ENCODE data around the gene PDZRN3. TPM values are rescaled to one million over a fixed set of nuclear protein-coding genes. Genes with fewer than 3 reads are reported as not detected.

Gene PDZRN3
- total RNA-seq, 1 donor from 2014 or later, result 35.6 TPM

DNA sequence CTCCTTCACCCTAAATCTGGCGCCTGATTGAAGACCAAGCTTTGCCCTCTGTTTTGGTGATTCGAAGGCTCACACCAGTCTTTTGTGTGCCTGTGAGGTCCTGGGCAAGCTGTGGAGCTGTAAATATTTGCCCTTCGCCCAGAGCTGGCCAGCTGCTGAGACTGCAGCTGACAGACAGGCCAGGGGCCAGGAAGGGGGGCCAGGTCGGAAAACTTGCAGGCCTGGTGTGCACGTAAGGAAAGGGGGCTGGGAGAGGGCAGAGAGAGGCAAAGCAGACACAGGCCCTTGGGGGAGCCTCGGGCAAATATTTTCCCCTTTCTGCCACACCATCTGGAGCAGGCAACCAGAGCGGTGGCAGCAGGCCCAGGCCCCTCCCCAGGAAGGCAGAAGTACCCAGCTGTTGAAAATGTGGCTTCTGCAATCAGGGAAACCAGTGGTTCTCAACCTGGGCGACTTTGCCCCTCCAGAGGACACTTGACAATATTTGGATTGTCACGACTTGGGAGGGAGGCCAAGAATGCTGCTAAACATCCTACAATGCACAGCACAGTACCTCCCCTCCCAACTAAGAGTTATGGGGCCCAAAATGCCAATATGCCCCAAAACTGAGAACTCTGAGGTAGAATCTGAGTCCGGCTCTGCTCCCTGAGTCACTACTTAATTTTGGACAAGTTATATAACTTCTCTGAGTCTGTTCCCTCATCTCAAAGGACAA, 2.5 kb downstream of the PDZRN3 start:
- peak; percentile 84 for DNase-seq

DNA sequence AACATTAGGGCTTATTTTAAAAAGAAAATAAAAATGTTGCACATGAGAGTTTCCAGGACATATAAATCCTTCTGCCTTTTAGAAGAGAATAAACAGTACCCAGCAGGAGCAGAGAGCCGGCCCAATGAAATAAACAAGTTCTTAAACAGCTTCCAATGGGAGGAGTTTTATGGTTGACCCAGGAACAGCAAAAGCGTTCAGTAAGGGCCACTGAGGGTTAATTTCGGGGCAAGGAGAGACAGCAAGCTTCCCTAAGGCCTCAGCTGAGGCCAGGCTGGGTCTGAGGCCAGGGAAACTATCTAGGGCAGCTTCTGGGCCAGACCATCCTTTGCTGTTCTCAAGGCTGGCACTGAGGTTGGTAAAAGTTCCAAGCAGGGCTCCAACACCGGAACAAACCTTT, 3.4 kb downstream of the PDZRN3 start:
- DNase-seq, result peak; percentile 42

DNA sequence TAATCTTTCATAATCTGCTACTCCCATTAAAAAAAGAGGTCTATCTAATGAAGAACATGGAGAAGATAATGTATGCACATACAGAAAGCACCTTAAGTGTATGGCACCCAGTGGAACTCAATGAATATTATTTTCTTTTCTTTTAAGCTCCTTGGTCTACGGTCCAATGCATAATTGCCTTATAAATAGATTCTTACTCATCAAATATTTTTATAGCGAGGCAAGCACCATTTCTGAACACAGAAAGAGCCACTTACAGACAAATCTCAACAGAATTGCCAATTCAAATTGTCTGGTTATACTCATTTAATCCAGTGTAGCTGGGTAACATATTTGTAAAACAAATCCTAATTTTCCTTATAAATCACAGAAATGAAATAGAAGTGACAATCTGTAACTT, 6.3 kb downstream of the PDZRN3 start:
- no peak for DNase-seq

DNA sequence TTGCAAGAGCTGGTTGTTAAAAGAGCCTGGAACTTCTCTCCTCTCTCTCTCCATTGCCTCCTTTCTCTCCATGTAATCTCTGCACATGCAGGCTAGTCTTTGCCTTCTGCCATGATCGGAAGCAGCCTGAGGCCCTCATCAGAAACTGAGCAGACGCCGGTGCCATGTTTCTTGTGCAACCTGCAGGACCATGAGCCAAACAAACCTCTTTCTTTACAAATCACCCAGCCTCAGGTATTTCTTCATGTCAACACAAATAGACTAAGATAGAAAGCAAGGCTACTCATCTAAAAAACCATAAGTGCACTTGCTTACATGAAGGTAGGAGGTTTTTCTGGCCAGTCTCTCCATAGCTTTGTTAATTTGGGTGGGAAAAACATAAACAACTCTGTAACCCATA, 8.7 kb downstream of the PDZRN3 start:
- DNase-seq, result no peak

DNA sequence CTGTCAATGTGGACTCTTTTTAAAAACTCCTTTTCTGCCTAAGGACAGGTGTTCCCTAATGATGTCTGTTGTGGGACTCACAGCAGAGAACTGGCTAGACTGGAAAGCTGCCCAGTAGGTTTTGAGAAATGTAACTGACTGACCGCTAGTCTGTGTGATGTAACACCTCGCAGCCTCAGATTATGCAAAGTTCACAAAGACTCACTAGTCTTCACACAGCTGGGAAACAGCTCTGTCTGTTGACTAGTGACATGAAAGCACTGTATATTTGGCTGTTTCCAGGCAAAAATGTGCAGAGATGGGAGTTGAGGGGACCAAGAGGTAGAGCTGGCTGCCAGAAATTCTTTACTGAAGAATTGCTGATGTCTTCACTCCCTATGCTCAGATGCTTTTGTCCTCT, 10.3 kb downstream of the PDZRN3 start:
- peak; percentile 73 for DNase-seq

DNA sequence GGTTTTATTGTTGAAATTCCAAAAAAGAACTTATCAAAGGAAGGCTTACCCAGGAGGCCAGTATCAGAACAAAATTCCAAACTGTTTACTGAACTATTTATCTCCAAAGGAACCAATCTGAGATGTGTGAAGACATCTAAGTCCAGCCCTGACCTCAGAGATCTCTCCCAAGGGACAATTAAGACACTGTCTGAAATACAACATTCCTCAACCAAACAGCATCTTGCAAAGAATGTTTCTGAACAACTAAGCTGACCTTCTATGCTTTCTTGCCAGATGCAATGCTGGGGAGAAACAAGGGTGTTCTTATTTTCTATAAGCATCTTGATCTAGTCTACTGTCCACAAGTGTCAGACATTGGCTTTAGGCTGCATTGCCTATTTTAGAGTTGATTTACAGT, 13.6 kb downstream of the PDZRN3 start:
- no peak for DNase-seq

DNA sequence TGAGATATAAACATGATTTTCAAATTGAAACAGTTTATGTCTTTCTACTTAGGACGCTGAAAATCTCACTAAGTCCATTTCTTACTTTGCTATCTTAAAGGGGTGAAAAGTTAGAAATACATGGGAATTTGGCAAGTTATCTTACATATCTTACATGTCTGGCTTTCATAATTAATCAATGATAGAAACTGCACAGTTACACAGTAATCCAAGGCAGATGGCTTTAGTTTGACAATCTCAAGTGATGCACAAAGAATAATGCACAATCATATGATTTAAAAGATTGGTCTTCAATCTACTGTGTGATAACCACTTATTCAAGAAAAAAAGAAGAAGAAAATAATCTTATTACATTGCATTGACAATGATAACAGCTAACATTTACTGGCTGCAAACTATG, 14.2 kb downstream of the PDZRN3 start:
- no peak for DNase-seq

DNA sequence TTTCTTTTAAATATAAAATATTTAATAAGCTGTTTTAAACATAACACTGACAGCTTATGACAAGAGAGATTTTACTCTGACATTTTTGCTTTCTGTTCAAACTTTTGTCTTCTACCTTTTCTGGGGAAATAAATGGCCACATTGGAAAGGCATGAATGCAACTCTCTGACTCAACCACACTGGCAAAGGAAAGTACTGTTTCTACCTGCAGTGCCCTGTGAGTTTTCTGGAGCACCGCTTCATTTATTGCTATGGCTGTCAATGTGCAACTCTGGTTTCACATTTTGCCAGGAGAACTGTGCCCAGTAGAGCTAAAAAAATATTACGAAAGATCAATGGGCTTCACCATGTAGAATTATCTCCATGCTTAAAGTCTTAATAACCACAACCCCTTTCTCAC, 15.1 kb downstream of the PDZRN3 start:
- DNase-seq, result no peak

DNA sequence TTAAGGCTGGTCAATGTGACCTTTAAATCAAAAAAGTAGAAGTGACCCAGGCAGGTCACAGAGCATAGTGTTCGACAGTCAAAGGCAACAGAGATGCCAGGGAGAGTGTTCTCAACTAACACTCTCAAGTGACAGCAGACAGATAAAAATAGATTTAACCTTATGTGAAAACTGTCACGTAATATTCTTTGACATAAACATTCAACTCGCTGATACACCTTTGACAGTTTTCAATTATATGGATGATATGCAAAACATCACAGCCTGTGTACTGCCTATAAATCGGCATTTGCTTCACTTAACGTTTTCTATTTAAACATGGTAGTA, 15.5 kb downstream of the PDZRN3 start:
- DNase-seq, result no peak

DNA sequence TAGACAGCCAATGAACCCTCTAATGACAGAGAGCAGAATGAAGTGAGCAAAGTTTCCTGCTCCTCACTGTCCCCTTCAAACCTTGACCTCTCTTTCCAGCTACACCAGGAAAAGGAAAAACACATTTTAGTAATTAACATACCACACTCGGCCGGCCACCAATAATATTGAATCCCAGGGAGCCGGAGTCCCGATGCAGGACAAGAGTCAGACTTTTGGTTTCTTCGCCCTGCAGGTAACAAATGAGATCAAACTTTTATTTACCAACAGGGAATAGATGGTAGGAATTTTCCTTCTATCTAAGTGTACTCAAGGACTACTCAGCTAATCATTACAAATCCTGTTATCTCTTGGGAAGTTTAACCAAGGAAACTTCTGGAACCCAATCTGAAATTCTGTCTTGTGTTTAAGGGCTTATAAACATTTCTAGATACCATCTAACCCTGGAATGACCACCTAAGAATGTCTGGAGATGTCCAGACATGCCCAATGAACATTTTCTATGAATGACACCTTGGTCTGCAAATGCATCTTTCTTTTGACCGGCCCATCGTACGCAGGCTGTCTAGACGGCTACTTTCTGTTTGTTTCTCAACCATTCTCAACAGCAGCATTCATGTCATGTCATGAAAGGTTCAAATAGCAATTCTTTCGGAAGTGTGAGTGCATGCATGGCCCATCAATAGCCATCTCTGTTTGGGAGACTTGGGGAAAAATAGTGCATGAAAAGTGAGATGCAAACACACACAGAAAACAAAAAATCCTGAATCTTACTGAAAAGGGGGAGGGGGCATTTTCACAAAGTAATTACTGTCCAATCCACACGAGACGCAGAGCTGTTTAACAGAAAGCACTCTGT, 16.1 kb downstream of the PDZRN3 start:
- no peak for DNase-seq

DNA sequence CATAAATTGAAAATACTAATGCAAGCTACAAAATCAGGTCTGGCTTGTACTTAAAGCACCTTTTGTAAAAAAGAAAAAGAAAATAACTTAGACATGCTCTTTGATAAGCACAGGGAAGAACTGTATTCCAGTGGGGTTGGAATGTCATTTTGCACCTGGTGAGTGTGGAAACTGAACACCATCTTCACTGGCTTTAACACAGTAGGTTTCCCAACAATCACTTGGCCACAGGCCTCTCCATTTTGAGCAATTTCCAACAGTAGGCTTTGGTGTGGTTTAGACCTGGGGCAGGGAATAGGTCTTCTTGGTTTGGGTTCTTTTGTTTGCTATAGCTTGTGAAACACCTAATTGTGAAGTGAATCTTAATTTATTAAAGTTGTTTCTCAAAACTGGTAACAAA, 18.9 kb downstream of the PDZRN3 start:
- no peak for DNase-seq

DNA sequence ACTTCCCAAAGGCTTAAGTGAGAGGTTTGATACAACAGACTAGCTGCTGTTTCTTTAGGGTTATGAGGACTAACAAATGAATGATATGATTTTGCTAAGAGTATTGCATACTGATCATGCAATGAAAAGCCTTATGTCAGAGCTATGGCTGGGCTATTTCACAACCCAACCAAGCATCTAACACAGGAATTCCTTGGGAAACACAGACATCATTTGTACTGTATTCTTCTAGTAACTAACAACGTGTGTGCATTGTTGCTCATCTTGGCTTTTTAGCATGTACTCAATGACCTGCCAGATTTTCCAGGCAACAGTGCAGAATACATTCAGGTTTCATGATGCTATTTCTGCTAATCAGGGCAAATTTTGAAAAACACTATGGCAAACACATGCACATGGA, 19.3 kb downstream of the PDZRN3 start:
- peak; percentile 66 for DNase-seq

DNA sequence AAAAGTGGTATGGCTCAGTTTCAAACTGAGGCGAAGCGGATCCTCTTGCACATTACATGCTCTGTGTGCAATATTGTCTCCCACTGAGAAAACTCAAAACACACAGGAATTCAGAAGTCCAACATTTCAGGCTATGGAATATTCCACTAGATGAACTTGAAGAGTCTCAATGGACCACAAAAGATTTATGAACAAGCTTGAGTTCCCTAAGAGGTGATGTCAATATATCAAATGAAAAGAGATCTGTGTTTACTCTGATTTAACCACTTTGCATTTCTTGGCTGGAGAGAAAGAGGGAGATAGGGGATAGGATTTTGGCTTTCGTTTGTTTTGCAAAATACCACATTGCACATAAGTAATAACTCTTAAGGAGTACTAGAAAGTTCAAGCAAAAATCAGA, 20.3 kb downstream of the PDZRN3 start:
- DNase-seq, result no peak

DNA sequence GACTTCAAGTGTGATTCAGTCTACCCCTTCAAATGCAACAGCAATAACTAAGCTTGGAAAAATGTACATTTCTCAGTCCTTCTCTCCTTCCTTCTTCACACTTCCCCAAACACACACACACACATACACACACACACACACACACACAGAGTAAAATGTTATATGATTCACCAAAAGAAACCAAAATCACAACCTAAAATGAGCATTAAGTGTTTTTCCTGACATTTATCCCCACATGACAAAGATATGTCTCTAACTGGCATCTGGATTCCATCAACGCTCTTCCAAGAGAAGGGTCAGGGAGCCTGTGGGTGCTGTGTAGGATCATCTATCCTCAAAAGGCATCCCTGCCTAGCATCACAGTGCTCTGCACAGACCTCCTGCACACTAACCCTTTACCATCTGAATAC, 21.0 kb downstream of the PDZRN3 start:
- peak; percentile 61 for DNase-seq

DNA sequence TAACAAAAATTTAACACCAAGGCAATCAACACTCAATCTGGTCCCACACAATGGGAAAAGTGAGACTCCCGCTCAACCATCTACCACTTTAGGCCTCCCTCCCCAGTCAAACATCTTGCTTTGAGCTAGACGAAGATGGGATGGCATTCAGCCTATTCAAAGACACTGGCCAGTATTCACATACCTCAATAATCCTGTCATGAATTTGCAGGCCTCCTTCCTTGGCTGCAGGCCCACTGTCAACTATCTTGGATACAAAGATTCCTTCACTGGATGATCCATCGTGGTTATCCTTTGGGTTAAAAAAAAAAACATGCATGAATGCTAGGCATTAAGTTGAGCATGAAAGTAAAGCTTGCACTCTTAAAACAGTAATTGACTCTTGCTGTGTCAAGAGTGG, 22.6 kb downstream of the PDZRN3 start:
- DNase-seq, result peak; percentile 76

DNA sequence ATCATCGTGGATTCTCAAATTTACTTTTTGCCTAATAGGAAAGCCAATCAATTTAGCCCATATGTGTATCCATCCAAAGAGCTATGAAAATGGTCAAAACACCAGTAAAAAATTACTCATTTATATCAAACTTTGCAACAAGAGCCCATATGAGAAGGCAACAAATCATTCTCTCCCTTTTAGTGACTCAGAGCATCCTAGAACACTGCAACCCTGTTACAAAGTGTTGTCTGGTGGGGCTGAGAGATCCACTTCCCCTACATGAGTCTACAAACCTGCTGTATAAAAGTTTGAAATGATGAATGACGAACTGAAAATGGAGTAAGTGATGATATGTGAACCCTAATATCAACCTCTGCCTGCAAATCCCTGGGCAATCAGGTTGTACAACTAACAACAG, 23.3 kb downstream of the PDZRN3 start:
- DNase-seq, result no peak

DNA sequence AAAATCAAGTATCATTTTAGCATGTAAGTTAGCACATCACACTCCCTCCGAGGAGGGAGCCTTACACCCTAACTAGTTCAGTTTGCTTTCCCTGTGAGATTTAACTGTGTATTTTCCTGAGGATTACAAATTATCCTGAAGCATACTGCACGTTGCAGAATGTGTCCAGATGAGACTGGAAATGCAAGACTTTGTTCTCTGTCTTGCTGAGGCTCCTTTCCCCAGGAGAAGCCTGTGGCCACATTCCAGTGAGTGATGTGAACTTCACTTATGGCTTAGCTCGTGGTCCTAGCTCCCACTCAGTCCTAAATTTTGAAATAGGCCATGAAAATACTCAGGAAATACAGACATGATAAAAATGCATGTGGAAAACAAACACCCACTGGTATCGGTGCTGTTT, 23.7 kb downstream of the PDZRN3 start:
- peak; percentile 63 for DNase-seq

DNA sequence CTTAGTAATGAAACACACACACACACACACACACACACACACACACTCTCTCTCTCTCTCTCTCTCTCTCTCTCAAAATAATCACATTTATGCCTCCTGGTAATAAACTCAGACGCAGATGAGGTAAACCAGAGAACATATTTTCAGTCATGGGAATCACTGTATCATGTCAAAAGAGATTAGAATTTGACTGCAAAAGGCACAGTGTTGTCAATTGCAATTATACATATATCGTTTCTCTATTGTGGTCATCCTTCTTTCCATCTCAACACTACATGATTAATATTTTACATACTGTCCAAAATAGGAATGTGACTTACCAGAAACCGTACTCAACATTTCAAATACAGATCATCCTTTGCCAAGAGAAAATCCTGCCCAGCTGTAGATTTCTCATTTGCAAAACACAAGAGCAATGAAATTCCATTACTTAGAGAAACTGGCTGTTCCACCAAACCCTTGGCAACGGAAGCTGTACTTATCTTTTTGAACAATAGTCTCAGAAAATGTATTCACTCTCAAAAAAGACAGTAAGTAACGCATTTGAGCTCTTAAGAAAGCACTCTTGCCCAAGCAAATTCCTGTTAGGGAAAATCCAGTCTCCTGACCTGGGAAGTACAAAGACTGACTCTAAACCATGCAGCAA, 24.3 kb downstream of the PDZRN3 start:
- DNase-seq, result peak; percentile 93

DNA sequence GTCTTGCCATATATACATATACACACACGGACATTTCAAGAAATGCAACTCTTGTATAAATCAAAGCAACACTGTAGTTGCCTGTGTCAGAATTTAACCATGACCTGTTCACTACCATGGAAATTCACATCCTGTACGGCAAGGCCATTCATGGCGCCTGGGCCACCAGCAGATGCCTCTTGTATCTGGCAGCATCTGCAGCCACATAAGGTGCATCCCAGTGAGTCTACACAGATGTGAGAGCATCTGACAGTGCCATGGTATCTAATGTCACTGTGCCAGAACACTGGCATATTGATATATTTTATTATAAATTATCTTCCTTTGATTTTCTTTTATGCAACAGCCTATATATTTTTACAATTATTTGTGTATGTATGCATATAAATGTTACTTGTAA, 25.1 kb downstream of the PDZRN3 start:
- no peak for DNase-seq

DNA sequence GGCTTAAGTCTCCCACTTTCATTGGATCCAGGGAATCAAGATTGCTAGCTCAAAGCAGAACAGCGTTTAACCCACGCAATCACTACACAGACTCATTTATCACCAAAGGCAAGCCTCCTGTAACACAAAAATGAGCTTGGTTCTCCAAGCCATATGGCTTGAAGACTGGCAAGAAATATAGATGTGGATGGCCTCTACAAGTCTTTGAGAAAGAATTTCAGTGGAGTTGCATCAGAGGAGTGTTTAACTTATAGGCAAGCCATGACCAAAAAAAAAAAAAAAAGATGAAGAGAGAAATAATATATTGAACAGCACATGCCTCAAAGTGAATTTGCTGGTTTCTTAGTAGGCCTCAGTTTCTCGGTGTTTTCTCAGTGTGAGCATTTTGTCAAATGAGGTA, 27.3 kb downstream of the PDZRN3 start:
- no peak for DNase-seq

DNA sequence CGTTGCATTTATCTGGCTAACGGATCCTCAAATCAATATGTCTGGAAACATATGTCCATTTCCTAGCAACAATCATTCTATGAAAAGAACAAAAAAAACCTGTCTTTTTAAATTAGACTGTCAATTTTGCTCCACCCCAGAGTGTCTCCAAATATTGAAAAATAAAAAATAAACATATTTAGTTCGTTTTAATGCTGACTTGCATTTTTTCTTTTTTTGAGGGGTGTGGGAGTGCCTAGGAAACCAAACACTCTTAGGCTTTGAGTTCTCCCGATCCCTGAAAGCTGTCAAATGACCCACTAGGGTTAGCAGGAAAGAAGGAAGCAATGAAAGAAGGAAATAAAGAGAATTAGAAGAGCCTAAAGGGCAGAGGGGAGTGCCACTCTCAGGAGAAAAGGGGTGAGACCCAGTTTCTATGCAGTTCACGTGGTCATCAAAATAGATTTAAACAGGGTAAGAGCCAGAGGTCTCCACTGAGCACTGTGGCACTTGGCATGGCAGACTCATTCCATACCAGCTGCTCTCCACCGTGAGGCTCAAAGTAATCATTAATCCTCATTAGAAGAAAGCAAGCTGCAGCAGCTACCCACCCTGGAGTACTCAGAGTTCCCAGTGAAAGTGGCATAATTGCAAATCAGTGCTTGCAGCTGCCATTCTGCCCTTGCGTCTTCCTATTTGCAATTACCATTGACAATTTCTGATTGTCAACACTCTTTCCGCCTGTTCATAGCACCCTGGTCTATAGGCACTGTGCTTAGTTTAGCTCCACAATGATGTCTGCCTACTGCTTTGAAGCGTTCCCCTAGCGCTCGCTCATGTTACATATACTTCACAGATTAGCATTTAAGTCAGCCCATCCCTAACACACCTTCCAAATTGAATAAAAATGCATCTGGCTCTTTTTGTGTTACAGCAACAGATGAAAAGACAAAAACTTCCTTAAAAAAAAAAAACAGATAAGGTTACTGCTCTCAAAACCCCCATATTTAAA, 32.3 kb downstream of the PDZRN3 start:
- DNase-seq, result peak; percentile 61

DNA sequence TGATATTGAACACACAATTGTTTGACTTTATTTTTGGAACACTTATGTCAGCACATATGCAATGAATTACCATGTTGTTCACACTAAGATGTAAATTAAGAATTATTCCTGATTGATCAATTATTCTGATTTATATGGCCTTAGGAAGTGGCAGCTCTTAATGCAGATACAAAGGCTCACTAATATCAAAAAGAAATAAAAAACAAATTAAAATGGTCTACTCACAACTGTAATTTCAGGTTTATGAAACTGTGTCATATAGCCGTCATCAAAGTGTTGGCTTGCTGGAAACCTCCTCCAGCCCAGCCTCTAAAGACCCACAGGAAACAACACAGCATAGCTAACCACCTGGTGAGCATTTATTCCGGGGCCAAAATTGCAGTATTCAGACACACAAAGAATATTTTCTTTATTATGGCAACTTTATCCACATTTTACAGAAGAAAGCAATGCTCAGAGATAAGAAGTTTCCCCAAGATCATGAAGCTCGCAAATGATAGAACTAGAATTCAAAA, 33.4 kb downstream of the PDZRN3 start:
- DNase-seq, result peak; percentile 54

Measured in tongue (tissue), 2 donors.